Measurements from ENCODE around the gene FCRL2. TPM values are rescaled to one million over a fixed set of nuclear protein-coding genes. Genes with fewer than 3 reads are reported as not detected.

FCRL2 gene
- total RNA-seq, 4 donors from 2014 or later: 0.50 TPM; not detected in 3

DNA sequence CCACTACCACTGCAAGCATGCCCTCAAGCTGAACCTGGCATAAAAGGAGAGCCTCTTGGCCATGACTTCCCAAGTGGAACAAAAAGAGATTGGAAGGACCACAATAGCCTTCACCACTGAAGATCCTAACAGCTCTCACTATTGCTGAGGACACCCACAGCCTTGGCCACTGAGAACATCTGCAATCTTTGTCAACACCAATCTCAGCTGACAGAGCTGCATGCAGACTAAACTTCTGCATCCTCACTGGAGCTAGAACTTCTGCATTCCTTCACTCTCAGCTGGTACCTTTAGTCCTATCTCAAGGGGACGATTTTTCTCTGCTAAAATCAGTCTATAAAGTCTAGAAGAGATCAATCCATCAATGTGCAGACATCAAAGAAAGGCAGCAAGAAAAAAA lies 8.3 kb upstream of the FCRL2 start:
- Histone ChIP-seq H3K36me3 (no peaks in the 10 kb centered on the region), H3K9me3 (no peaks in the 10 kb centered on the region), H3K4me1 (no peaks in the 10 kb centered on the region), H3K4me3 (no peak overlapping the region), H3K27ac (replicated peaks in 1 of 4) (no peak overlapping the region), H3K27me3 (no peaks in the 10 kb centered on the region)
- DNase-seq (ENCODE audit: extremely low spot score): no peak
- WGBS: 24% methylated on average over 1 of the region's 1 CpG
- TF ChIP-seq POLR2A (IDR thresholded peaks at IDR 0.05; ENCODE audit: low read depth) (no peak), POLR2AphosphoS5 (IDR thresholded peaks at IDR 0.05) (no peak), EP300 (IDR thresholded peaks at IDR 0.05) (no peak)
- TF ChIP-seq, protein P1, sequence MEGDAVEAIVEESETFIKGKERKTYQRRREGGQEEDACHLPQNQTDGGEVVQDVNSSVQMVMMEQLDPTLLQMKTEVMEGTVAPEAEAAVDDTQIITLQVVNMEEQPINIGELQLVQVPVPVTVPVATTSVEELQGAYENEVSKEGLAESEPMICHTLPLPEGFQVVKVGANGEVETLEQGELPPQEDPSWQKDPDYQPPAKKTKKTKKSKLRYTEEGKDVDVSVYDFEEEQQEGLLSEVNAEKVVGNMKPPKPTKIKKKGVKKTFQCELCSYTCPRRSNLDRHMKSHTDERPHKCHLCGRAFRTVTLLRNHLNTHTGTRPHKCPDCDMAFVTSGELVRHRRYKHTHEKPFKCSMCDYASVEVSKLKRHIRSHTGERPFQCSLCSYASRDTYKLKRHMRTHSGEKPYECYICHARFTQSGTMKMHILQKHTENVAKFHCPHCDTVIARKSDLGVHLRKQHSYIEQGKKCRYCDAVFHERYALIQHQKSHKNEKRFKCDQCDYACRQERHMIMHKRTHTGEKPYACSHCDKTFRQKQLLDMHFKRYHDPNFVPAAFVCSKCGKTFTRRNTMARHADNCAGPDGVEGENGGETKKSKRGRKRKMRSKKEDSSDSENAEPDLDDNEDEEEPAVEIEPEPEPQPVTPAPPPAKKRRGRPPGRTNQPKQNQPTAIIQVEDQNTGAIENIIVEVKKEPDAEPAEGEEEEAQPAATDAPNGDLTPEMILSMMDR (IDR thresholded peaks at IDR 0.05): no peak
- intact Hi-C loops (cut with DNase I): no loop called here

DNA sequence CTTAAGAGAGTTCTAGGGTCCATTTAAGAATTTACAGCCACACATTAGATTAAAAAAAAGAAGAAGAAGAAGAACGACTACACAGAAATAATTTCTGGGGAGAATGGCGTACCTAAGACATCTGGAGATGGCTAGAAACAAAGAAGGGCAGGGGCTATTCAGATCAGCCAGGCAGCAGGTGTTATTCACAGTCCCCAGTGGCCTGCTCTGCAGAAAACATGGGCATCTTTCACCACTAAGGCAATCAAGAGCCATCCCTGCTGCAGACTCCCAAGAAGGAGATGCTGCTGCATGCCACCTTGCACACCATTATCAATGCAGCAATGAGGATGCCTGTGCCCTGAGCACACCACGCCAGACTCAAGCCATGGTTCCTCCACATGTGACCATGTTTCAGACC lies 7.9 kb upstream of the FCRL2 start:
- H3K36me3 ChIP-seq: no peaks in the 10 kb centered on the region
- no peaks in the 10 kb centered on the region for H3K4me1 ChIP-seq
- intact Hi-C loops (cut with DNase I): no loop called here
- no peak overlapping the region for H3K4me3 ChIP-seq
- WGBS: 88% methylated on average over 3 of the region's 3 CpGs
- no peak for TF ChIP-seq EP300 (IDR thresholded peaks at IDR 0.05)
- TF ChIP-seq POLR2AphosphoS5 (IDR thresholded peaks at IDR 0.05): no peak
- TF ChIP-seq, protein P1 (IDR thresholded peaks at IDR 0.05): no peak
- no peak for TF ChIP-seq POLR2A (IDR thresholded peaks at IDR 0.05; ENCODE audit: low read depth)
- H3K9me3 ChIP-seq: no peaks in the 10 kb centered on the region
- no peak for DNase-seq (ENCODE audit: extremely low spot score)
- no peak overlapping the region for H3K27ac ChIP-seq (replicated peaks in 1 of 4)
- no peaks in the 10 kb centered on the region for H3K27me3 ChIP-seq

DNA sequence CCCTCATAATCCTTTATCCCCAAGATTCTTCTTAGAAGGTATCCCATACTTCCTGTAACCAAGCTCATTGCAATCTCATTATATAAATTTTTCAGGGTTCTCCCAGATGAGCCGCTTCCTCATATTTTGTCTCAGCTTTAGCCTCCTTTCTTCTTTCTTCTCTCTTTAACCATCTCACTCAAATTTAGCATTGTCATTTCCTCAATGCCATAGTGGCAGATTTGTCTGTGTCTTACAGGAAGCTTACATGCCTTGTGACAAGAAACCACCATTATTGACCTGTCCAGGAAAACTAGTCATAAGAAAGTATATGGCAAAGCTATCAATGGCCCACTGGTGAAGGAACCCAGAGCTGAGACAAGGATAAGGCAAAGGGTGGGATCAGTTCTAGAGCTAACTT lies 6.0 kb upstream of the FCRL2 start:
- TF ChIP-seq POLR2A (IDR thresholded peaks at IDR 0.05; ENCODE audit: low read depth) (no peak), POLR2AphosphoS5 (IDR thresholded peaks at IDR 0.05) (no peak), EP300 (IDR thresholded peaks at IDR 0.05) (no peak)
- TF ChIP-seq, protein P1 (IDR thresholded peaks at IDR 0.05): no peak
- no peak overlapping the region for H3K27ac ChIP-seq (replicated peaks in 1 of 4)
- intact Hi-C loops (cut with DNase I): no loop called here
- no peak overlapping the region for H3K4me3 ChIP-seq
- H3K36me3 ChIP-seq: no peaks in the 10 kb centered on the region
- no peaks in the 10 kb centered on the region for H3K27me3 ChIP-seq
- H3K9me3 ChIP-seq: no peaks in the 10 kb centered on the region
- no peaks in the 10 kb centered on the region for H3K4me1 ChIP-seq
- no peak for DNase-seq (ENCODE audit: extremely low spot score)
- WGBS: 86% methylated on average over 1 of the region's 1 CpG

DNA sequence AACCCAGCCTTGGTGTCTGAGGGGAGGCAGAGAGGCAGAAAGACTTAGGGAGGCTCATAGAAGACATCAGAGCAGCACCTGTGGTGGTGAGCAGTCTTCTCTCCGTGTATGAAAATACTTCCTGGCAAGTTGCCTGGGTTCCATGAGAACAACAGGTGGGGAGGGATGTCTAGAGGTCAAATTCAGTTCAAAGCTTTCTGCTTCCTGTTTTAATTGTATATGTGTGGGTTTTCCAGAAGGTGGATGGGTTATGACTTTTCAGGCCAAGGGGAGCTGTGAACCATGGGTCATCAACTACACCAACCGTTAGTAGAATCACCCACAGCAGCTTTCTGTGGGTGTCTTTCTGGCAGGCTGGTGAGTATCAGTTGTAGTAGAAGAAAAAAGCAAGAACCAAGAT lies 4.1 kb upstream of the FCRL2 start:
- no peaks in the 10 kb centered on the region for H3K9me3 ChIP-seq
- no peaks in the 10 kb centered on the region for H3K36me3 ChIP-seq
- DNase-seq (ENCODE audit: extremely low spot score): no peak
- no peak overlapping the region for H3K27ac ChIP-seq (replicated peaks in 1 of 4)
- 38% methylated on average over 2 of the region's 2 CpGs for WGBS
- H3K4me3 ChIP-seq: no peak overlapping the region
- TF ChIP-seq POLR2AphosphoS5 (IDR thresholded peaks at IDR 0.05): no peak
- TF ChIP-seq, protein P1 (IDR thresholded peaks at IDR 0.05): no peak
- no peak for TF ChIP-seq POLR2A (IDR thresholded peaks at IDR 0.05; ENCODE audit: low read depth)
- TF ChIP-seq EP300 (IDR thresholded peaks at IDR 0.05): no peak
- intact Hi-C loops (cut with DNase I): no loop called here
- no peaks in the 10 kb centered on the region for H3K4me1 ChIP-seq
- no peaks in the 10 kb centered on the region for H3K27me3 ChIP-seq

DNA sequence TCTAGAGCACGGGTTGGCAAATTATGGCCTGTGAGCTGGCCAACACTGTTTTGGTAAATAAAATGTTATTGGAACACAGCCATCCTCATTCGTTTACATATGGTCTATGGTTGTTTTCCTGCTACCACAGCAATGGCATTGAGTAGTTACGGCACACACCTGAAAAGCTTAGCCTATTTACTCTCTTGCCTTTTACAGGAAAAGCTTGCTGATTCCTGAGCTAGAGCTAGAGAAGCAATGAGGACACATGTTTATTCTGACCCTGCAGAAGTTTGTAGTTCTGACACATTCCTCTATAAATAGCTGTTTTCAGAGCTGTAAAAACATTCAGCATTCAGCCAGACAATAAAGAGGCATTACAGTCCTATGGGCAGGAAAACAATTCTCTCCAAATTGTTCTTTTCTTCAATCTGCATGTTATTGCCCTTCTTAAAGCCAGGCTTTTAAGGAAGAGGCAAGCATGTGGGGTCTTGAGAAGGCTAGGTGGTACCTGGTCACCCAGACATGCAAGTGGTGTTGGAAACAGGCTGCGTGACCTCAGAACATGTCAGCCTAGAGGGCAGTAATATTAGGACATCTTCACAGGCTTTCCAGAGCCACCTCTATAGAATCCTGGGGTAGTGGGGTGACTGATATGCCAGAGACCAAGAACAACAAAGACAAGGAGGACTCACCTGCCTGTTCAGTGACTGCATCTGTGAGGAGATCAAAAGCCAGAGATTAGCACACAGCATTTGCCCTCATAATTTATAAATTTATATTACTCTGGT lies 1.6 kb downstream of the FCRL2 start:
- Histone ChIP-seq H3K27me3 (no peaks in the 10 kb centered on the region), H3K4me1 (no peaks in the 10 kb centered on the region), H3K36me3 (no peaks in the 10 kb centered on the region), H3K9me3 (no peaks in the 10 kb centered on the region), H3K4me3 (no peak overlapping the region), H3K27ac (replicated peaks in 1 of 4) (no peak overlapping the region)
- 75% methylated on average over 4 of the region's 4 CpGs for WGBS
- TF ChIP-seq POLR2AphosphoS5 (IDR thresholded peaks at IDR 0.05) (no peak), POLR2A (IDR thresholded peaks at IDR 0.05; ENCODE audit: low read depth) (no peak), EP300 (IDR thresholded peaks at IDR 0.05) (no peak)
- TF ChIP-seq, protein P1 (IDR thresholded peaks at IDR 0.05): no peak
- DNase-seq (ENCODE audit: extremely low spot score): no peak
- intact Hi-C loops (cut with DNase I): no loop called here

Data from esophagus muscularis mucosa (tissue), 4 donors.